HepG2 (cell line): ENCODE results near the gene TMEM129. TPM values are rescaled to one million over a fixed set of nuclear protein-coding genes. Genes with fewer than 3 reads are reported as not detected.
A peak's percentile ranks its signal among the peaks of the same experiment; 100 is the strongest.

Experiments
- ATAC-seq: fragments of 200-7000 bp; cut with Tn5 transposase; 3 replicates; pipeline ENCODE4 v1.9.1; 2020; ENCODE audit warnings: mild to moderate bottlenecking, moderate library complexity
- BruUV-seq: library from RNA; stranded (reverse); fragments of 400-500 nt; replicated peaks from 2 replicates; lab custom pipeline; 2021; lab: Mats Ljungman, UMichigan
- CTCF ChIA-PET: fragments of 300-600 bp; formaldehyde crosslinking; extraction: SDS; loops from one replicate; lab custom pipeline; 2021; ENCODE audit warnings: low total read pairs, inconsistent platforms, low intra/inter-chr PET ratio; lab: Yijun Ruan, JAX
- POLR2A ChIA-PET: fragments of 350-600 bp; sonication (Branson Sonifier 250); formaldehyde crosslinking; loops from one replicate; lab custom pipeline; 2020; ENCODE audit warnings: antibody characterized with exemption, inconsistent platforms; lab: Yijun Ruan, JAX
- DNase-seq: peaks from one replicate; pipeline ENCODE4 v3.0.0-alpha.2; 2015; ENCODE audit warnings: low spot score
- FAIRE-seq: peaks from 3 replicates; lab custom pipeline; 2011; peaks lifted over from hg19 to GRCh38; lab: Jason Lieb, UNC
- H2AFZ ChIP-seq: one replicate; pipeline ENCODE4 v1.6.1; 2011; ENCODE audit warnings: low read length, inconsistent platforms
- H3K27ac ChIP-seq: fragments of 300-600 bp; 3 replicates; pipeline ENCODE4 v1.8.0; 2011; ENCODE audit warnings: mixed run types, mild to moderate bottlenecking, mixed read lengths, low read length, inconsistent platforms; ENCODE audit not compliant: insufficient read depth; ENCODE audit errors: extremely low read length
- H3K27me3 ChIP-seq, 2 experiments: fragments of 200-600 bp in 1 of 2; 2 replicates in 1 of 2; 3 replicates in 1 of 2; pipeline versions ENCODE4 v1.6.0 to v1.8.0; 2011; ENCODE audit warnings: low read length in 2 of 2, mild to moderate bottlenecking in 2 of 2, moderate library complexity in 2 of 2, inconsistent platforms in 1 of 2; ENCODE audit not compliant: insufficient read depth in 2 of 2, control insufficient read depth in 1 of 2
- H3K36me3 ChIP-seq, 2 experiments: fragments of 200-600 bp in 1 of 2; replicated peaks in 1 of 2; 2 replicates in 1 of 2; 3 replicates in 1 of 2; pipeline versions ENCODE4 v1.5.1 to v1.8.0; 2011; ENCODE audit warnings: low read length in 2 of 2, inconsistent platforms in 1 of 2; ENCODE audit not compliant: insufficient read depth in 2 of 2, control insufficient read depth in 1 of 2
- H3K4me1 ChIP-seq: 2 replicates; pipeline ENCODE4 v1.5.1; 2012; ENCODE audit warnings: low read length, inconsistent platforms; ENCODE audit not compliant: insufficient read depth
- H3K4me2 ChIP-seq: 2 replicates; pipeline ENCODE4 v1.6.0; 2011; ENCODE audit warnings: low read depth, low read length, inconsistent platforms
- H3K4me3 ChIP-seq, 3 experiments: fragments of 200-600 bp in 1 of 3; sonication (generic), shearing (Covaris generic) in 1 of 3; replicated peaks in 1 of 3; 2 replicates each; pipeline ENCODE4 v1.5.1; 2011 to 2016; ENCODE audit warnings: low read length in 3 of 3, inconsistent platforms in 2 of 3, low read depth in 2 of 3, mild to moderate bottlenecking in 2 of 3, control low read depth in 1 of 3, mixed read lengths in 1 of 3; ENCODE audit not compliant: insufficient read depth in 1 of 3
- H3K79me2 ChIP-seq: one replicate; pipeline ENCODE4 v1.6.1; 2011; ENCODE audit warnings: low read length, inconsistent platforms; ENCODE audit not compliant: insufficient read depth
- H3K9ac ChIP-seq: 2 replicates; pipeline ENCODE4 v1.6.0; 2011; ENCODE audit warnings: mild to moderate bottlenecking, low read depth, low read length, inconsistent platforms; ENCODE audit not compliant: insufficient read depth
- H3K9me3 ChIP-seq: 2 replicates; pipeline ENCODE4 v1.5.1; 2012; ENCODE audit warnings: mild to moderate bottlenecking, low read length
- H4K20me1 ChIP-seq: 2 replicates; pipeline ENCODE4 v1.6.0; 2011; ENCODE audit warnings: inconsistent platforms, mild to moderate bottlenecking, low read length, moderate library complexity; ENCODE audit not compliant: insufficient read depth
- AGO2 ChIP-seq: fragments of 200-400 bp; formaldehyde crosslinking; optimal IDR thresholded peaks from 2 replicates; pipeline ENCODE3; 2017; ENCODE audit warnings: mild to moderate bottlenecking, low read depth, low read length, moderate library complexity
- TAF15 ChIP-seq: fragments of 200-400 bp; formaldehyde crosslinking; IDR thresholded peaks from one replicate; pipeline ENCODE4 v1.6.1; 2018; ENCODE audit warnings: mild to moderate bottlenecking, low read depth, low read length; ENCODE audit not compliant: poor library complexity, severe bottlenecking
- ZNF280B ChIP-seq: sonication (generic); formaldehyde crosslinking; IDR thresholded peaks from 2 replicates; pipeline ENCODE4 v1.5.0; 2020; ENCODE audit warnings: missing genetic modification reagents, mild to moderate bottlenecking, borderline replicate concordance
- ZNF292 ChIP-seq: sonication (generic); formaldehyde crosslinking; IDR thresholded peaks from 2 replicates; pipeline ENCODE4 v1.8.1; 2022; ENCODE audit warnings: mild to moderate bottlenecking, low read depth, missing genetic modification reagents, borderline replicate concordance
- WGBS: methylation state at CpG from one replicate; pipeline ENCODE4 v1.1.6; 2017; ENCODE audit warnings: low lambda C conversion rate; 5-methylcytosine and 5-hydroxymethylcytosine counted together
- in situ Hi-C: cut with HindIII; loops from 2 replicates; pipeline ENCODE4 v1.10.0; 2017; ENCODE audit warnings: low pct_unique_long_range_greater_than_20kb; ENCODE audit not compliant: extremely low pct_ligation_motif_present
- intact Hi-C: fragments of 100-400 bp; cut with micrococcal nuclease; formaldehyde crosslinking; loops from one replicate; pipeline ENCODE4 v1.10.0; 2022; ENCODE audit not compliant: unreplicated experiment
- polyA plus RNA-seq, 8 experiments: library from polyadenylated mRNA; depleted of rRNA in 3 of 8; stranded (reverse) in 7 of 8; unstranded in 1 of 8; fragments of >200 nt; fragmentation: Illumina TruSeq in 4 of 8; extraction: Trizol in 4 of 8; gene quantifications; 2 replicates each; pipeline versions ENCODE4 v1.2.1 to v1.2.3, GENCODE V29; 2011 to 2016; ENCODE audit warnings: low read depth in 4 of 8, missing spikeins in 1 of 8, mixed read lengths in 1 of 8; ENCODE audit not compliant: insufficient read depth in 1 of 8
- total RNA-seq, 5 experiments: library from RNA; depleted of rRNA; stranded (reverse); fragments of >200 nt; fragmentation: Illumina TruSeq; extraction: Trizol; gene quantifications; 2 replicates each; pipeline ENCODE4 v1.2.3, GENCODE V29; 2016; ENCODE audit warnings: low read depth in 1 of 5

TMEM129 gene
- total and polyA plus RNA-seq, 2 of the 13 experiments (the other 11 are each of a cell fraction or from before 2014, with no cell fraction given): 19.0 to 25.8 TPM

- Histone ChIP-seq H3K9me3 (no peaks in the 10 kb centered on the region), H3K79me2 (peaks cover 6% of the 10 kb centered on the region), H3K4me1 (peaks cover 14% of the 10 kb centered on the region; the same call in 1 of the 2 replicates), H3K9ac (no peak overlapping the region), H3K4me2 (no peak overlapping the region), H2AFZ (no peak overlapping the region), H4K20me1 (peaks cover 3% of the 10 kb centered on the region; the same call in 1 of the 2 replicates), H3K27ac (no peak overlapping the region), H3K4me3 (no peak overlapping the region), H3K27me3 (no peaks in the 10 kb centered on the region), H3K36me3 (peaks cover 31 to 75% of the 10 kb centered on the region in 2 experiments)
- intact Hi-C loops: no loop called here
- in situ Hi-C loops: no loop called here
- FAIRE-seq (no peak), ATAC-seq (no peak), DNase-seq (no peak)
- 90% methylated on average over 7 of the region's 16 CpGs for WGBS
- TF ChIP-seq ZNF292: no peak
- no peak for TF ChIP-seq TAF15
- TF ChIP-seq AGO2: peak; percentile 32
- TF ChIP-seq ZNF280B: 0 out of 2 replicates have a peak, but pooled peaks have one; percentile 25
- no TSS peak for BruUV-seq
- ChIA-PET CTCF (interaction anchor here (2.0 to 2.1 kb wide), 2 partner anchors 38 to 79 kb away, joined by 8 to 15 read pairs; no protein-coding TSS in a partner anchor), POLR2A (no interaction called here)
These were observed 9.5 kb upstream of the TMEM129 start for GRCh38 chr4:1730532-1731135.
